ENCODE data around the gene GPR18.

Gene GPR18

DNA sequence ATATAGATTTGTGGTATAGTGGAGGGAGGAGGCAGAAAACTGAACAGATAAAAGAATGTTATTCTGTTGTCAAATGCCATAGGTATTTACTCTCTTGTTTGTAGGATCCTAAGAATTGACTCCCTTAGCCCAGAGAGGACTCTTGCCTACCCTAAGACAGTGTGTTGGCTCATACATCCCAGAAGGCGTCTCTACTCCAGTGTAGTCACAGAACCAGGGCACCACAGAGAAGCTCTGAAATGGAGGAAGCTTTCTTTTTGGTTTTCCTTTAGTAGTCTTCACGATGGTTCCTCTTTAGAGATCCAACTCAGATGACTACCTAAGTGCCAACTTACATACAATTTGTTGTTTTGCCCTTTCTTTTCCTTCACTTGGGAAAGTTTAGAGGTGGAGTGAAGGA is 35.0 kb upstream of the GPR18 start:
- no peak for DNase-seq (ENCODE audit: low read depth in 1 of 2, low spot score in 1 of 2)

DNA sequence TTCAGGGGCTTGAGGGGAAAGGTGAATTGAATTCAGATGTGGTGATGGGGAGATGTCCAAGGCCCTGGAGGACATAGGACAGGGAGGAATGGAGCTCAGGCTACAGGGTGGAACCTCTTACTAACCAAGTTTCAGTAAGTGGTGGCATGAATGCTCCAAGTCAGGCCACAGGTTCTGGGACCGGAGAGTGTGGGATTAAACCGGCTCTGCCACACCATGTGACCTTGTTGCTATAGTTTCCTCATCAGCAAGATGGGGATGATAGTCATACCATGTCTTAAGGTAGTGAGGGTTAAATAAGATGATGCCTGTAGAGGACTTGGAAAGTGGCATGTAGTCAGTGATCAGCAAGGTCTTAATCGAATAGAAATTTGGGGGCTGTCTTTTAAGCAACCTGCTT is 32.7 kb upstream of the GPR18 start:
- DNase-seq (ENCODE audit: low read depth in 1 of 2, low spot score in 1 of 2), result no peak

DNA sequence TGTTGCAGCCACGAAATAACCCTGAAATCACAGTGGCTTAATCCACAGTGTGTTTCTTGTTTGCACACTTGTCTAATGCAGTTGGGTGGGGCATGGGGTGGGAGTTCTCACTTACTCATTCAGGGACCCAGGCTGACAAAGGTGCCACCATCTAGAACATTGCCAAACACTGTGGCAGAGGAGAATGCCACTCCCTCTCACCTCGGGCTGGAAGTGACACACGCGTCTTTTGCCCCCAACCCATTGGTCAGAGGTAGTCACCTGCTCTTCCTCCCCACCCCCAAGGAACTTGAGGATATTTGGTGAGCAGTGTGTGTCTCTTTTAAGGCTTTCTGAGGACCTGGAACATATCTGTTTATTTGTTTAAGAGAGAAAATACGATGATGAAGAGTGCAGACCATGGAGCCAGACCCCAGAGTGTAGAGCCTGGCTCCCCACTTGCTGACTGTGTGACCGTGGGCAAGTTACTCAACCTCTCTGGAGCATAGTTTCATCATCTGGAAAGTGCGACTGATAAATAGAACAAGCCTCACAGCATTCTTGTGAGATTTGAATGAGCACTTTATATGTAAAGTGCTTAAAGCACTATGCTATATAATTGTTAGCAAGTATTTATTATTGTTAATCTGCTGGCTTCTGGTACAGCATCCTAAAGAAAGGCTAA is 31.6 kb upstream of the GPR18 start:
- no peak for DNase-seq (ENCODE audit: low read depth in 1 of 2, low spot score in 1 of 2)

GRCh38 chr13:99289271-99289670 is 31.1 kb upstream of the GPR18 start:
- DNase-seq (ENCODE audit: low read depth in 1 of 2, low spot score in 1 of 2), result no peak

GRCh38 chr13:99288089-99288488 is 29.9 kb upstream of the GPR18 start:
- DNase-seq (ENCODE audit: low read depth in 1 of 2, low spot score in 1 of 2), result no peak

DNA sequence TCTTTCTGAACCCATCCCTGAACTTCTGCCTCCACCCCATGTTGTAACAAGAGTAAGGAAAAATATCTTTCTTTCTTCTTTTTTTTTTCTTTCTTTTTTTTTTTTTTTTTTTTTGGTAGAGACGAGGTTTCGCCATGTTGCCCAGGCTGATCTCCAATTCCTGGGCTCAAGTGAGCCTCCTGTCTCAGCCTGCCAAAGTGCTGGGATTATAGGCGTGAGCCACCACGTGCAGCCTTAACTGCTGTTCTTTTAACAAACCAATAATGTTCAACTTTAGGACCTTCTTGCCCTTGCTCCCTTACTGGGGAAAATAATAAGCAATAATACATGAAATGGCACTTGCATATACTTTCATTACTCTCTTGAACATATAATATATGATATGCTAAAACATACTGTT is 29.4 kb upstream of the GPR18 start:
- no peak for DNase-seq (ENCODE audit: low read depth in 1 of 2, low spot score in 1 of 2)

DNA sequence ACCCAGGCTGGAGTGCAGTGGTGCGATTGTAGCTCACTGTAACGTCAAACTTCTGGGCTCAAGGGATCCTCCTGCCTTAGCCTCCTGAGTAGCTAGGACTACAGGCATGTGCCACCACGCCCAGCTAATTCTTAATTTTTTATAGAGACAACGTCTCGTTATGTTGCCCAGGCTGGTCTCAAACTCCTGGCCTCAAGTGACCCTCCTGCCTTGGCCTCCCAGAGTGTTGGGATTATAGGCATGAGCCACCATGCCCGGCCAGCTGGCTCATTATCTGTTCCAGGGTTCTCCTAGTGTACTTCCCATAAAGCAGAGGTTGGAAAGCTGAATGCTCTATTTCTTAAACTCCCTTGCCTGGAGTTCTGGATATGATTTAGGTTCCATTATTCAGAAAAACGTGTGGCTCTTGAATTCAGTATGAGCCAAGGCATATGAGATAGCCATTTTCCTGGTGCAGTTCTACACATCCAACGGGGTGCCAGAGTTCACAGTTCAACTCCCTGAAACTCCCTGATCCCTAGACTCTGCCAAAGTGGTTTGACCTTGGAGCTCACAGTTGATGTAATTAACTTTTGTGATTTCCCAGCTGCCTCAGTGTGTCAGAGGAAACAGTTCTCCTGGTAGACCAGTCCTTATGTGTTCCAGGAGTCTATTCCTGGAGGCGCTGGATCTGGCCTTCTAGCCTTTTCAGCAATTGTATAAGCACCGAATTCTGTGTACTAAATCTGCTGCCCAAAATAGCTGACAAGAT is 27.4 kb upstream of the GPR18 start:
- DNase-seq (ENCODE audit: low read depth in 1 of 2, low spot score in 1 of 2), result no peak

GRCh38 chr13:99282264-99283231 is 24.4 kb upstream of the GPR18 start:
- DNase-seq (ENCODE audit: low read depth in 1 of 2, low spot score in 1 of 2), result no peak

GRCh38 chr13:99281811-99282263 is 23.7 kb upstream of the GPR18 start:
- DNase-seq (ENCODE audit: low read depth in 1 of 2, low spot score in 1 of 2), result no peak

DNA sequence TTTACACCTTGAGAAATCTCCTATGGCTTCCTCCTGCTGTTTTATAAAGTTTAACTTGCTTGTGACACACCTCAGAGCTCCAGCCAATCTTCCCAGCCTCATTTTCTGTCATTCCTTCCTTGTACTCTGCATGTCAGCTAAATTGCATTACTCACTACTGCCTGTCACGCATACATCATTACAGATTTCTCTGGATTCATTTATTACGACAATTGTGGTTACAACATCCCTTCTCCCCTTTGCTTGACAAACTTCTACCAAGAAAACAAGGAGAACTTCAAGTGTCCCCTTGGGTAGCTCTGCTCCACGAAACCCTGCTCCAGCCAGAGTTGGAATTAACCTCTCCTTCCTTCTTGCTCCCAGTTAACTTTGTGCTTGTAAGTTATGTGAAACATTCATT is 22.0 kb upstream of the GPR18 start:
- no peak for DNase-seq (ENCODE audit: low read depth in 1 of 2, low spot score in 1 of 2)

DNA sequence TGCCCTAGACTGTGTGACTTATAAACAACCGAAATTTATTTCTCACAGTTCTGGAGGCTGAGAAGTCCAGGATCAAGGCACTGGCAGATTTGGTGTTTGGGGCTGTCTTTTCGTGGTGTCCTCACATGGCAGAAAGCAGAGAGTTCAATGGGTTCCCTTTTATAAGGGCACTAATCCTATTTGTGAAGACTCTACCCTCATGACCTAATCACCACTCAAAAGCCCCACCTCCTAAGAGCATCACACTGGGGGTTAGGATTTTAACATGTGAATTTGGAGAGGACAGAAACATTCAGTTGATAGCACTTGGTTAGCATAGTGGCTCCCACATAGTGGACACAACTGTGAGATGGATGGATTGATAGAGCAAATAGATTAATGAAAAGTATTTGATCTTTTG is 21.5 kb upstream of the GPR18 start:
- no peak for DNase-seq (ENCODE audit: low read depth in 1 of 2, low spot score in 1 of 2)

DNA sequence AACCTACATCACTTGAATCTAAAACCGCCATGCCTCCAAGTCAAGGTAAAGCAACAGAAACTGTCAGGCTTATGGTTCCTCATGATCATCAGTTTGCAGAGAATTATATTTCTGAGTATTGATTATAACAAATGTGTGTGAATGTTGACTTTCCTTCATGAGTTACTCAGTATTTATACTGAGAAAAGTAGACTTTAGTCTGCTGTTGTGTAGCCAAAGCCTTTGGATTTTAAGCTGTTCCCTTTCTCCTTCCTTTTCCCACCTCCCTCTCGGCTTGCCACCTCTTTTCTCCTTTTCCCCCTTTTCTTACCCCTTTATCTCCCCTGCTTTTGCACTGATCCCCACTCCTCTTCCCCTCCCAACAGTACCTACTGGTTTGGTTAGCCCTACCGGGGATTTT is 20.7 kb upstream of the GPR18 start:
- no peak for DNase-seq (ENCODE audit: low read depth in 1 of 2, low spot score in 1 of 2)

DNA sequence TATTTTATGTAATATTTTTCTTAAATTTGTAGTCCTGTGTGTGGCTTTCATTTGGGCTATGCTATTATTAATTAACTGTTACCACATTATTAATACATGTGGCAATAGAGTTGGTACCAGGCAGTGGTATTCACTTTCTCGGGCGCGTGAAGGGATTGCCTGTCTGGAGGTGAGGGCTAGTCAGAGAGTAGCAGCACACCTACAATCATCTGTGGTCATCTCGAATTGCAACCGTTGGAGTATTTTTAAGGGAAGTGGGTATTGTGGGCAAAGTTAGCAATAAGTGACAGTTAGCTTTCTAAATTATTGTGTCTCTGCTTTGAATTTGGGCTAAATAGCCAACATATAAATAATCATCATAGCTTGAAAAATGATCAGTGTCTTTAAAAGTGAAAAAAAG is 20.0 kb upstream of the GPR18 start:
- no peak for DNase-seq (ENCODE audit: low read depth in 1 of 2, low spot score in 1 of 2)

DNA sequence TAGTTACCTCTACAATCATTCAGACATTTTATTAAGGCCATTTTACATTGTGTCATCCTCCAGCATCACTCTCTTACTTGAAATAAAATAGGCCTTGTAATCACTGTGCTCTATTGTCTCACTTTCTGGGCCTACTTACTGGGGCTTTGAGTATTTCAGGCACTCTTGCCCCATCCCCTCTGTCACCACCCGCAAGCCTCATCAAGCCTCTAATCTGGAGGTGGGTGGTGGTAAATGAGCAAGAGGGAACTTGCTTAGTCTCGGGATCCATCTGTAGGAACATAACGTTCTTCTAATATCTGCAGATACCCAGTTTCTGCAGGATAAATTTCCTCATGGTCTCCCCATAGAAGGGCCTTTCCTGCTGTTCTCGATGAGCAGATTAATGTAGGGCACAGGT is 19.4 kb upstream of the GPR18 start:
- no peak for DNase-seq (ENCODE audit: low read depth in 1 of 2, low spot score in 1 of 2)

DNA sequence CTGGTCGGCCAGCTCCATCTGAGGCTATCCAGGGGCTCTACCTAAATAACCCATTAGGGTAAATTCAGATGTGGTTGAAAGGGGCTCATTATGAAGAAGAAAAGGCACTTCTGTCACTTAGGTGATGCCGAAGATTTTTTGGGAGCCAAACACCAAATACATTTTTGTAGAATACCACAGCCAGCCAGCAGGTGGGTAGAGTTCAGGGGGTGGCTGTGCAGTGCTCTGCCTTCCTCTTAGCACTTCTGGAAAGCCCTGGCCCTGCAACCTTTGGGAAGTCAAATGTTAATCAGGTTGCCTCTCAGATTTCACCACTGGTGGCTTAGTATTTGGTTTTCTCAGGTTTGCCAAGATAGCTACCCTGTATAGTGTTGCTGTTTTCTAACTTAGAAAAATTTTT is 18.5 kb upstream of the GPR18 start:
- no peak for DNase-seq (ENCODE audit: low read depth in 1 of 2, low spot score in 1 of 2)

DNA sequence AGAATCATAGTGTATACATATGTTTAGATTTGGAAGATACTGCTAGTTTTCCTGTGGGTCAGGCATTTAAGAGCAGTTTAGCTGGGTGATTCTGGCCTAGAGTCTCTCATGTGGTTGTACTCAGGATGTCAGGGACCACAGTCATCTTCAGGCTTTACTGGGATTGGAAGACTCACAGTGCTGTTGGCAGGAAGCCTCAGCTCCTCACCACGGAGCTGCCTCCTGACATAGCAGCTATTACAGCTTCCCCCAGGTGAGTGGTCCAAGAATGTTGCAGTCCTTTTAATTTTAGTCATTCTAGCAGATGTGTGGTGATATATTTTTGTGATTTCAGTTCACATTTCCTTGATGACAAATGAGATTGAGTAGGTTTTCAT is 16.9 kb upstream of the GPR18 start:
- no peak for DNase-seq (ENCODE audit: low read depth in 1 of 2, low spot score in 1 of 2)

- DNase-seq (ENCODE audit: low read depth in 1 of 2, low spot score in 1 of 2), result no peak
Measured at GRCh38 chr13:99273128-99273527, 14.9 kb upstream of the GPR18 start.

DNA sequence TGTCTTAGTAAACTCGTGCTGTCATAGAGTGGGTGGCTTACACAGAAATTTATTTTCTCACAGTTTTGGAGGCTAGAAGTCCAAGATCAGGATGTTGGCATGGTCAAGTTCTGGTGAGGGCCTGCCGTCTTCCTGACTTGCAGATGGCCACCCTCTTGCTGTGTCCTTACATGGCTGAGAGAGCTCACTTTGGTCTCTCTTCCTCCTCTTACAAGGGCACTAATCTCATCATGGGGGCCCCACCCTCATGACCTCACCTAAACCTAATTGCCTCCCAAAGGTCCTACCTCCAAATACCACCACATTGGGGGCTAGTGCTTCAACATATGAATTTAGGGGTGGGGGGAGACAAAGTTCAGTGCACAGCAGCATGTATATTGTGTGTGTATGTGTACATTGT is 14.3 kb upstream of the GPR18 start:
- no peak for DNase-seq (ENCODE audit: low read depth in 1 of 2, low spot score in 1 of 2)

- DNase-seq (ENCODE audit: low read depth in 1 of 2, low spot score in 1 of 2), result no peak
Measured at GRCh38 chr13:99271249-99271648, 13.1 kb upstream of the GPR18 start.

- no peak for DNase-seq (ENCODE audit: low read depth in 1 of 2, low spot score in 1 of 2)
Measured at GRCh38 chr13:99270518-99270917, 12.3 kb upstream of the GPR18 start.

DNA sequence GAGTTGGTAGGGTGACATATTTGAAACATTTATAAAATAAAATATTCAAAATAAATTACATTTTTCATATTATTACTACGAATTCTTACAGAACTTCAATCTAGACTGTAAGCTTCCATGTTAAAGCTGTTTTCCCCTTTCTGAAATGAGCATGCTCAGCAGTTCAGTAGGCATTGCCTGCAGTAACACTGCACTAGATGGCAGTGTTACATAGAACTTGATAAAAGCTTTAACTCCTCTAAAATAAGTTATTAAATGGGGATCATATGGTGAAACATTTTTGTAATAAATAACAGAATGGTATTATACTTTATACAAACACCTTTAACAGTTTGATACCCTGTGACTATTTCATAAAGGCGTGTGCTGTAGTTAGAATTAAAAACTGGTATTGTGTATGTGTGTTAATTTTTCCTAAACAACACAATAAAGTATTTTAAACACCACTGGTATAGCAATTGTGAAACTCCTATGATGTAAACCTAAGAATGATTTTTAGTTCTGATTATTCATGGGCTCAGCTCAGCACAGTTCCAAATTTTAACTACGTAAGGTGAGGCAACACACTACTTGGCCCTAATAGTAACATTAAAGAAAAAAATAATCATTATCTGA is 11.6 kb upstream of the GPR18 start:
- no peak for DNase-seq (ENCODE audit: low read depth in 1 of 2, low spot score in 1 of 2)
